ENCODE data around the gene CCDC8. TPM values are rescaled to one million over a fixed set of nuclear protein-coding genes. Genes with fewer than 3 reads are reported as not detected.
A peak's percentile ranks its signal among the peaks of the same experiment; 100 is the strongest.

Gene CCDC8
- polyA plus RNA-seq, 1 experiment: 7.7 TPM

DNA sequence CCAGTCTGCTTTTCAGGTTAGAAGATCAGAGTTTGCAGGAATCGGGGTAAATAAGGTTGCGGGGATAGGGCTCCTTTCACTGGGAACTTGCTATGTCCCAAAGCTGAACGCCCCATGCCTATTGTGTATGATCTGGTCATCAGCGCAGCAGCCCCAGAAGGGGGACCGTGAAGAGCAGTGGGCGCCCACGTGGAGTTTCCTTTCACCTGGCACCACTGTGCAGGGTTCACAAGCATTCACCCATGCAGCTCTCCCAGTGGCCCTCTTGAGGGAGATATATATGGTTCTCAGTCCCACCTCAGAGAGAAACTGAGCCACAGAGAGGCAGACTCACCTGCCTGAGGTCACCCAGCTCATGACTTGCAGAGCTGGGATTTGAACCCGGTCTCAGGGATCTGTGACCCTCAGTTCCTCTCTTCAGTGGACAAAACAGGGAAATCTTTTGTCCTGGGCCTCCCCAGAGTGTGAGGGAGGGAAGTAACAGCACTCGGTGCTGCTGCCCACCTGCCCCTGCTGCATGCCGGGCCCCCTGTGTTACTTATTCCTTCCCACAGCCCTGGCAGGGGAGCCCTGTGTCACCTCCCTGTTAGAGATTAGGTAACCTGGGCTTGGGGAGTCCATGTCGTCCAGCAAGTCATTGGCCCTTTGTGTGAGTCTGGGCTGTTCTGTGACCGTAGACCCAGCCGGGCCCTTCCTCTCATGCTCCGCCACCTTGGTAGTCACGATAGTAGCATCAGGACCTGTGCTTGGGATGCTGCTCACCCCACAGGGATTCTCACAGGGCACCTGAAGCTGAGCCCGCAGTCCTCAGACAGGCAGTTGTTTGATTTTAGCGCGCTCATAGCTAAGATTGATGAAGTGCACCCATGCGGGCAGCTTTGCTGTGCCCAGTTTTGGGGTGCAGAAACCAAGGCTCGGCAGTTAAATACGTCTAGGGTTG lies 38.6 kb downstream of the CCDC8 start:
- Histone ChIP-seq H3K4me3 (ENCODE audit: low read depth, low read length) (no peak overlapping the region), H3K36me3 (ENCODE audit: control insufficient read depth, insufficient read depth, low read length) (peaks cover 8% of the 10 kb centered on the region; the same call in 1 of the 2 replicates), H3K27me3 (ENCODE audit: control insufficient read depth, insufficient read depth, low read length) (no peaks in the 10 kb centered on the region)
- TF ChIP-seq, protein P1, sequence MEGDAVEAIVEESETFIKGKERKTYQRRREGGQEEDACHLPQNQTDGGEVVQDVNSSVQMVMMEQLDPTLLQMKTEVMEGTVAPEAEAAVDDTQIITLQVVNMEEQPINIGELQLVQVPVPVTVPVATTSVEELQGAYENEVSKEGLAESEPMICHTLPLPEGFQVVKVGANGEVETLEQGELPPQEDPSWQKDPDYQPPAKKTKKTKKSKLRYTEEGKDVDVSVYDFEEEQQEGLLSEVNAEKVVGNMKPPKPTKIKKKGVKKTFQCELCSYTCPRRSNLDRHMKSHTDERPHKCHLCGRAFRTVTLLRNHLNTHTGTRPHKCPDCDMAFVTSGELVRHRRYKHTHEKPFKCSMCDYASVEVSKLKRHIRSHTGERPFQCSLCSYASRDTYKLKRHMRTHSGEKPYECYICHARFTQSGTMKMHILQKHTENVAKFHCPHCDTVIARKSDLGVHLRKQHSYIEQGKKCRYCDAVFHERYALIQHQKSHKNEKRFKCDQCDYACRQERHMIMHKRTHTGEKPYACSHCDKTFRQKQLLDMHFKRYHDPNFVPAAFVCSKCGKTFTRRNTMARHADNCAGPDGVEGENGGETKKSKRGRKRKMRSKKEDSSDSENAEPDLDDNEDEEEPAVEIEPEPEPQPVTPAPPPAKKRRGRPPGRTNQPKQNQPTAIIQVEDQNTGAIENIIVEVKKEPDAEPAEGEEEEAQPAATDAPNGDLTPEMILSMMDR (IDR thresholded peaks at IDR 0.05; ENCODE audit: insufficient read depth, low read depth, low read length): no peak
- ChIA-PET POLR2A (no interaction called here), CTCF (interaction anchor here (2.1 kb wide), 1 partner anchor 11 kb away, joined by 5 read pairs; no protein-coding TSS in a partner anchor)
- DNase-seq (ENCODE audit: low read depth): no peak

DNA sequence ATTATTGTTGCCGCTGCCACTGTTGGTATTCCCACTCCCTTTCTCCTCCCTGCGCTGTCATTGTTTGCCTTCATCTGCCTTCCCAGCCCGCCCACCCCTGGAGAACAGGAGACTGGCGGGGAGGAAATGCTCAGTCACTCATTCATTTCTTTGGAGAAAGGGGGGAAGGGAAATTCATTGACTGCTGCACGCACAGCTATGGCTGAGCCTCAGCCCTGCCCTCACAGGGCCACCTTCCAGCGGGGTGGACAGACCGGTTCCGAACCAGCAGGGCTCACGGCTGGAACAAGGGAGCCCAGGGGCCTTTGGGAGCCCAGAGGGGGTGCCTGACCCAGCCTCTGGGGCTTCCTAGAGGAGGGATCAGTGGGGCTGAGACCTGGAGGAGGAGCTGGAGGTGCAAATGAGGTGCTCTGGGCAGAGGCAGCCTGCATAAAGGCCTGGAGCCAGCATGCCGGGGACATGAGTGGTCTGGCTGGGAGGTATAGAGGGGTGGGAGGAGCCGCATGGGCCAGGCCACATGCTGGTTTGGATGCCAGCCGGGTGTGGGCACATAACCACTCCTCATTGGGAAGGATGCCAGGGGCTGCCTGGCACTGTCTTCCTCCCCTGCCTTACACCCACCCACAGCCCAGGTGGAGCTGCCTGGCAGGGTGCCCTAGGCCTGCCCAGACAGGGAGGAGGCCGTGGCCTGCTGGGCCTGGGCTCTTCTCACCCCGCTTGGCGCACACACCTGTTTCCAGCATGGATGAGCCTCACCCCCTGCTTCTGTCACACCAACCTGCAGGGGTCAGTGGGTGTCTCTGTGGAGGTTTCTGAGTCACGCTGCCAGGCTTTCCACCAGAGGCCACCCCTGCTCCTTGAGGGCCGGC lies 39.6 kb downstream of the CCDC8 start:
- DNase-seq (ENCODE audit: low read depth): no peak
- POLR2A ChIA-PET: no interaction called here
- TF ChIP-seq, protein P1 (IDR thresholded peaks at IDR 0.05; ENCODE audit: insufficient read depth, low read depth, low read length): no peak
- CTCF ChIA-PET: interaction anchor here (2.1 kb wide), 1 partner anchor 12 kb away, joined by 5 read pairs; no protein-coding TSS in a partner anchor
- peaks cover 8% of the 10 kb centered on the region; the same call in 1 of the 2 replicates for H3K36me3 ChIP-seq (ENCODE audit: control insufficient read depth, insufficient read depth, low read length)
- H3K4me3 ChIP-seq (ENCODE audit: low read depth, low read length): no peak overlapping the region
- H3K27me3 ChIP-seq (ENCODE audit: control insufficient read depth, insufficient read depth, low read length): no peaks in the 10 kb centered on the region

DNA sequence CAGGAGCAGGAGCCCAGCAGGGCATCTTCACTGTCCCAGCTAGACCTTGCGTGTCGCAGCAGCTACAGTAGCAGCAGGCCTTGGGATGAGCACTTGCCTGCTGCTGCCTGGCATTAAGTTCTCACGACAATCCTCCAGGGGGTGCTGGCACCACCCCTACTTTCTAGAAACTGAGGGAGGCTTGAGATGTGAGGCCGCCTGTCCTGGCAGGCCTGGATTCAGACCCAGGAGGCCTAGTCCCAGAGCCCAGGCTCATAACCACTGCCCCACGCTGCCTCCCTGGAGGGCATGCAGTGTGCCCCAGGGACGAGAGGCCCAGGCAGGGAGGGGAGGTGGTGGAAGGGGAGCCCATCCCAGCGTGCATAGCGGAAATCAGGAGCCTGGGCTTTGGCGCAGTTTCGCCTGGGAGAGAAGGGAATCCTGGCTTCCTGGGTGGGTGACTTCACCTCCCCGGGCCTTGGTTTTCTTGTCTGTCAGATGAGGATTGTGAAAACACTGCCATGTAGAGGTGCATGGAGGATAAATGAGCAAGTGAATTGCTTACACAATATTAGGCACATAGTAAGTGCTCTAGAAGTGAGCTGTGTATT lies 40.4 kb downstream of the CCDC8 start:
- peaks cover 8% of the 10 kb centered on the region; the same call in 1 of the 2 replicates for H3K36me3 ChIP-seq (ENCODE audit: control insufficient read depth, insufficient read depth, low read length)
- no peak overlapping the region for H3K4me3 ChIP-seq (ENCODE audit: low read depth, low read length)
- ChIA-PET POLR2A (no interaction called here), CTCF (interaction anchor here (0.9 to 2.3 kb wide), 8 partner anchors 12 to 92 kb away, joined by 3 to 15 read pairs (median 3); partner anchors contain the start of gene PPP5C)
- DNase-seq (ENCODE audit: low read depth): no peak
- H3K27me3 ChIP-seq (ENCODE audit: control insufficient read depth, insufficient read depth, low read length): no peaks in the 10 kb centered on the region
- TF ChIP-seq, protein P1 (IDR thresholded peaks at IDR 0.05; ENCODE audit: insufficient read depth, low read depth, low read length): peak; percentile 38

DNA sequence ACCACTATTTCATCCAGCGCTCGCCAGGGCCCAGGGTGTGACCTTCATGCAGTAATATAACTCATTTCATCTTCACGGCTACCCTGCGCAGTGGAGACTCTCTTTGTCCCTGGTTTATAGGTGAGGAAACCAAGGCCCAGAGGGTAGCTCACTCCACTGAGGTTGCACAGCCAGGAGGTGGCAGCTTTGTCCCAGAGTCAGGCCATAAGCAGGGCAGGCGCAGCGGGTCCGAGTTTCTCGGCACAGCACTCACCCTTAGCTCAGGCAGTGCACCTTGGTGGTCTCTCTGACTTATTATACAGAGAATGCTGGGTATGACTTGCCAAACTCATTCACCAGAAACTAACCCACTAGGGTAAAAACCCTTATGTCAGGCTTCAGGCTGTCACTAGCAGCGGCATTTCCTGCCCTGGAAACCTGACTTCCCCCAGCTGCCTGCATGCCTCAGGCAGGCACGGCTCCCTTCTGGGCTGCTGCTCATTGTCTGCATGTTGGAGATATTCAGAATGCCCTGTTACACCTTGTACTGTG lies 41.9 kb downstream of the CCDC8 start:
- no peaks in the 10 kb centered on the region for H3K27me3 ChIP-seq (ENCODE audit: control insufficient read depth, insufficient read depth, low read length)
- H3K36me3 ChIP-seq (ENCODE audit: control insufficient read depth, insufficient read depth, low read length): peaks cover 4% of the 10 kb centered on the region; the same call in 1 of the 2 replicates
- no peak overlapping the region for H3K4me3 ChIP-seq (ENCODE audit: low read depth, low read length)
- DNase-seq (ENCODE audit: low read depth): no peak
- TF ChIP-seq, protein P1 (IDR thresholded peaks at IDR 0.05; ENCODE audit: insufficient read depth, low read depth, low read length): no peak
- CTCF ChIA-PET: interaction anchor here (1.1 to 2.3 kb wide), 4 partner anchors 10 to 25 kb away, joined by 3 to 15 read pairs (median 3); partner anchors contain the start of gene PPP5C
- POLR2A ChIA-PET: no interaction called here
